GM23248 (cell line): ENCODE results near the gene C16orf95. TPM values are rescaled to one million over a fixed set of nuclear protein-coding genes. Genes with fewer than 3 reads are reported as not detected.

ENCODE experiments used
- DNase-seq: peaks from one replicate; pipeline ENCODE4 v3.0.0-alpha.2; 2015
- H2AFZ ChIP-seq: fragments of 200-600 bp; sonication (generic); 2 replicates; pipeline ENCODE4 v1.6.1; 2016; ENCODE audit warnings: antibody characterized with exemption
- H3F3A ChIP-seq: fragments of 200-600 bp; sonication (generic); 2 replicates; pipeline ENCODE4 v1.6.1; 2016; ENCODE audit warnings: mild to moderate bottlenecking, antibody characterized with exemption, mixed run types; ENCODE audit not compliant: insufficient read depth
- H3K27ac ChIP-seq: fragments of 200-600 bp; sonication (generic); 2 replicates; pipeline ENCODE4 v1.5.1; 2016; ENCODE audit warnings: mild to moderate bottlenecking
- H3K27me3 ChIP-seq: fragments of 200-600 bp; sonication (generic); replicated peaks from 2 replicates; pipeline ENCODE4 v1.6.1; 2016; ENCODE audit warnings: mild to moderate bottlenecking; ENCODE audit not compliant: insufficient read depth
- H3K36me3 ChIP-seq: fragments of 200-600 bp; sonication (generic); 2 replicates; pipeline ENCODE4 v1.6.1; 2016; ENCODE audit warnings: low read depth, mild to moderate bottlenecking
- H3K4me1 ChIP-seq: fragments of 200-600 bp; sonication (generic); 2 replicates; pipeline ENCODE4 v1.6.1; 2016; ENCODE audit warnings: mild to moderate bottlenecking; ENCODE audit not compliant: insufficient read depth
- H3K4me2 ChIP-seq: fragments of 200-600 bp; sonication (generic); one replicate; pipeline ENCODE4 v1.6.1; 2016; ENCODE audit warnings: mild to moderate bottlenecking; ENCODE audit not compliant: unreplicated experiment
- H3K4me3 ChIP-seq: fragments of 200-600 bp; sonication (generic); 2 replicates; pipeline ENCODE4 v1.5.1; 2016; ENCODE audit warnings: mild to moderate bottlenecking
- H3K79me2 ChIP-seq: fragments of 200-600 bp; sonication (generic); 2 replicates; pipeline ENCODE4 v1.6.1; 2016; ENCODE audit warnings: mild to moderate bottlenecking; ENCODE audit not compliant: insufficient read depth
- H3K9ac ChIP-seq: fragments of 200-600 bp; sonication (generic); 2 replicates; pipeline ENCODE4 v1.6.1; 2016; ENCODE audit warnings: mild to moderate bottlenecking
- H3K9me2 ChIP-seq: fragments of 200-600 bp; sonication (generic); 2 replicates; pipeline ENCODE4 v1.6.1; 2016; ENCODE audit warnings: mixed run types, mild to moderate bottlenecking, moderate library complexity; ENCODE audit not compliant: insufficient read depth
- H3K9me3 ChIP-seq: fragments of 200-600 bp; sonication (generic); one replicate; pipeline ENCODE4 v1.6.1; 2017; ENCODE audit warnings: low read depth
- H4K20me1 ChIP-seq: fragments of 200-600 bp; sonication (generic); 2 replicates; pipeline ENCODE4 v1.6.0; 2016; ENCODE audit not compliant: insufficient read depth
- EZH2 ChIP-seq: fragments of 200-600 bp; sonication (generic); IDR thresholded peaks from 2 replicates; pipeline ENCODE4 v1.6.1; 2018; ENCODE audit warnings: antibody characterized with exemption, mild to moderate bottlenecking; ENCODE audit not compliant: insufficient read depth, poor library complexity, severe bottlenecking
- EZH2phosphoT487 ChIP-seq: fragments of 200-600 bp; sonication (generic); IDR thresholded peaks from 2 replicates; pipeline ENCODE4 v1.6.1; 2018; ENCODE audit warnings: antibody characterized with exemption, moderate library complexity, mild to moderate bottlenecking, low read depth; ENCODE audit not compliant: insufficient read depth
- WGBS, 2 experiments: methylation state at CpG; one replicate each; pipeline ENCODE4 v1.1.6; 2015 to 2017; ENCODE audit warnings: low lambda C conversion rate in 2 of 2, low coverage in 1 of 2; ENCODE audit errors: missing lambda C conversion rate in 2 of 2; 5-methylcytosine and 5-hydroxymethylcytosine counted together
- in situ Hi-C: fragments of 300-500 bp; cut with MboI; formaldehyde crosslinking; loops from 2 replicates; pipeline ENCODE4 v1.15.0; 2020
- polyA plus RNA-seq: library from polyadenylated mRNA; unstranded; fragments of >200 nt; fragmentation: Nextera tagmentation; extraction: Ambion mirVana; gene quantifications from 2 replicates; pipeline ENCODE4 v1.2.1, GENCODE V29; 2016
- small RNA-seq: library from RNA; depleted of rRNA; stranded (forward); fragments of <200 nt; gene quantifications from one replicate; pipeline ENCODE3, GENCODE V24; 2014; ENCODE audit warnings: low read depth, low replicate concordance
- total RNA-seq: library from RNA; depleted of rRNA; stranded (reverse); fragments of >200 nt; shearing (Covaris generic); gene quantifications from 2 replicates; pipeline ENCODE4 v1.2.3, GENCODE V29; 2014; rRNA removed

Gene C16orf95
- total and polyA plus RNA-seq, 2 experiments from 2014 or later: 5.1 to 9.2 TPM

- Histone ChIP-seq H4K20me1 (no peaks in the 10 kb centered on the region), H3K79me2 (no peaks in the 10 kb centered on the region), H3K9me2 (no peaks in the 10 kb centered on the region), H2AFZ (no peak overlapping the region), H3K9ac (no peak overlapping the region), H3K9me3 (no peaks in the 10 kb centered on the region), H3K4me3 (no peak overlapping the region), H3K4me2 (no peak overlapping the region), H3K36me3 (no peaks in the 10 kb centered on the region), H3K27me3 (no peaks in the 10 kb centered on the region; the same call in 1 of the 2 replicates), H3K27ac (no peak overlapping the region), H3F3A (no peaks in the 10 kb centered on the region), H3K4me1 (no peaks in the 10 kb centered on the region)
- in situ Hi-C loops: no loop called here
- DNase-seq: no peak
- WGBS, 2 experiments: 43 to 45% methylated on average over 7 of the region's 7 CpGs
- no peak for TF ChIP-seq EZH2phosphoT487
- TF ChIP-seq EZH2: no peak
These were observed 63.7 kb downstream of the C16orf95 start for GRCh38 chr16:87253536-87253935.

Small RNA genes within 50 kb of the gene (small RNA-seq; reads per million reads assigned to genes)
- not detected for gene AC010531.2

Other genes starting within 250 kb of the C16orf95 start
- gene FBXO31, start 66.4 kb upstream of the C16orf95 start, total RNA-seq: 31.0 and 46.8 TPM in 2 replicates
- gene FBXO31, start 66.4 kb upstream of the C16orf95 start, polyA plus RNA-seq: 17.5 and 19.3 TPM in 2 replicates
- gene MAP1LC3B, start 74.9 kb upstream of the C16orf95 start, total RNA-seq: 43.3 and 43.9 TPM in 2 replicates
- 224 and 226 TPM in 2 replicates for gene MAP1LC3B, start 74.9 kb upstream of the C16orf95 start, polyA plus RNA-seq
- gene ZCCHC14, start 175.6 kb upstream of the C16orf95 start, total RNA-seq: 5.4 and 6.3 TPM in 2 replicates
- gene ZCCHC14, start 175.6 kb upstream of the C16orf95 start, polyA plus RNA-seq: 2.7 and 3.1 TPM in 2 replicates